LNCAP (cell line): ENCODE results near the gene FAM118A.

Source experiments
- CTCF ChIP-seq: fragments of 450-650 bp; IDR thresholded peaks from 2 replicates; pipeline ENCODE4 v1.5.1; 2017; ENCODE audit warnings: mild to moderate bottlenecking

Gene FAM118A

GRCh38 chr22:45357490-45357889, 47.8 kb downstream of the FAM118A start:
- TF ChIP-seq CTCF, result no peak

GRCh38 chr22:45358127-45358526, 48.4 kb downstream of the FAM118A start:
- no peak for TF ChIP-seq CTCF

- TF ChIP-seq CTCF, result no peak
These were observed 49.9 kb downstream of the FAM118A start for GRCh38 chr22:45359627-45360026.

- TF ChIP-seq CTCF, result no peak
These were observed 57.0 kb downstream of the FAM118A start for GRCh38 chr22:45366713-45367112.

- no peak for TF ChIP-seq CTCF
These were observed 66.3 kb downstream of the FAM118A start for GRCh38 chr22:45376009-45376408.

- TF ChIP-seq CTCF, result no peak
These were observed 67.0 kb downstream of the FAM118A start for GRCh38 chr22:45376703-45377102.

- no peak for TF ChIP-seq CTCF
These were observed 71.6 kb downstream of the FAM118A start for GRCh38 chr22:45381348-45381747.

GRCh38 chr22:45389546-45389945, 79.8 kb downstream of the FAM118A start:
- TF ChIP-seq CTCF, result no peak
